Measurements from ENCODE around the gene KIF3B. TPM values are rescaled to one million over a fixed set of nuclear protein-coding genes. Genes with fewer than 3 reads are reported as not detected.
A peak's percentile ranks its signal among the peaks of the same experiment; 100 is the strongest.

Gene KIF3B
- total and polyA plus RNA-seq, 12 donors: 8.4 to 62.1 (median 28.6) TPM

DNA sequence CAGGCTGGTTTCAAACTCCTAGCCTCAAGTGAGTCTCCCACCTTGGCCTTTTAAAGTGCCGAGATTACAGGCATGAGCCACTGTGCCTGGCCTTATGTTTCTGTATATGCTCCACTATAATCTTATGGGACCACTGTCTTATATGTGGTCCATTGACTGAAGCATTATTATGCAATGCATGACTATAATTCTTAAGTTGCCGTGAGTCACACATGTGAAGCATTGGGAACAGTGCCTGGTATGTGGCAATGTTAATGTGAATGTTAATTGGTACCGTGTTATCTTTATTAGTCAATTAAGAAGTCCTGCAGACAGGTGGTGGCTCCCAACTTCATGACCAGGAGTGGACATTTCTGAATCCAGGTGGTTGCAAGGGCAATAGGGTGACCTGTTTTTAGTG lies 66.0 kb downstream of the KIF3B start:
- no peak for TF ChIP-seq POLR2A (IDR thresholded peaks at IDR 0.05)
- TF ChIP-seq, protein P1, sequence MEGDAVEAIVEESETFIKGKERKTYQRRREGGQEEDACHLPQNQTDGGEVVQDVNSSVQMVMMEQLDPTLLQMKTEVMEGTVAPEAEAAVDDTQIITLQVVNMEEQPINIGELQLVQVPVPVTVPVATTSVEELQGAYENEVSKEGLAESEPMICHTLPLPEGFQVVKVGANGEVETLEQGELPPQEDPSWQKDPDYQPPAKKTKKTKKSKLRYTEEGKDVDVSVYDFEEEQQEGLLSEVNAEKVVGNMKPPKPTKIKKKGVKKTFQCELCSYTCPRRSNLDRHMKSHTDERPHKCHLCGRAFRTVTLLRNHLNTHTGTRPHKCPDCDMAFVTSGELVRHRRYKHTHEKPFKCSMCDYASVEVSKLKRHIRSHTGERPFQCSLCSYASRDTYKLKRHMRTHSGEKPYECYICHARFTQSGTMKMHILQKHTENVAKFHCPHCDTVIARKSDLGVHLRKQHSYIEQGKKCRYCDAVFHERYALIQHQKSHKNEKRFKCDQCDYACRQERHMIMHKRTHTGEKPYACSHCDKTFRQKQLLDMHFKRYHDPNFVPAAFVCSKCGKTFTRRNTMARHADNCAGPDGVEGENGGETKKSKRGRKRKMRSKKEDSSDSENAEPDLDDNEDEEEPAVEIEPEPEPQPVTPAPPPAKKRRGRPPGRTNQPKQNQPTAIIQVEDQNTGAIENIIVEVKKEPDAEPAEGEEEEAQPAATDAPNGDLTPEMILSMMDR (IDR thresholded peaks at IDR 0.05): no peak
- peak in 2 of 7 donors; percentile 19 to 31 for DNase-seq
- H3K4me3 ChIP-seq: no peak overlapping the region
- H3K27me3 ChIP-seq: no peaks in the 10 kb centered on the region
- no peaks in the 10 kb centered on the region for H3K4me1 ChIP-seq (replicated peaks in 1 of 2)
- H3K36me3 ChIP-seq (replicated peaks in 1 of 2): no peaks in the 10 kb centered on the region
- intact Hi-C loops (cut with DNase I): no loop called here
- 57 to 67% (median 63%) methylated on average over 3 of the region's 3 CpGs for WGBS, 4 donors
- no peak overlapping the region for H3K27ac ChIP-seq
- no peaks in the 10 kb centered on the region for H3K9me3 ChIP-seq (replicated peaks in 1 of 3)

DNA sequence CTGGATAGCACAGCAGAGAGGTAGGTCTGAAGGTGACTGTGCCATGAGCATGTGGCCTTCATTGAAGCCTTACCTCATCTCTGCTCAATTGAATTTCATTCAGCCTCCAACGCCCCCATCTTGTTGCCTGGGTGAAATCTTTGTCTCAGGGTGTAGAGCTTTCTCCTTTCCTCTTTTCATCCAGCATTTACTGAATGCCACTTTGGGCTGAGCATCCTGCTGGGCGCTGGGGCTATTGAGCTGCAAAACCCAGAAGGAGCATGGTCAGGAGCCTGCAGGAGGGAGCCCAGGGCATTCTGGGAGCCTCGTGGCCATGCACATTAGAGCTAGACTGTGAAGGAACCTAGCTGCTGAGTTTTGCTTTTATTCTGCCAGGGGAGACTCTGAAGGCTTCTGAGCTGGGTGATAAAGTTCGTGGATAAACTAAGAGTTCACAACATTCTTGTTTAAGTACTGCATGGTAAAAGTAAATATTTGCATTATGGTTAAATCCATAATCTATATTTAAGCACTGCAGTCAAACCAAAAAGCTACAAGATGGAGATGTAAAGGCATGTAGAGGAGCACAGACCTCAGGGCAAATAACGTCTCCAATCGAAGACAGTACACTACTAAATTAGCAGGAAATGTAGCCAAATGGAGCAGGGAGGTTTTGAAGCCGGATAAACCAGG lies 67.5 kb downstream of the KIF3B start:
- Histone ChIP-seq H3K27ac (no peak overlapping the region), H3K27me3 (no peaks in the 10 kb centered on the region), H3K36me3 (replicated peaks in 1 of 2) (no peaks in the 10 kb centered on the region), H3K4me3 (no peak overlapping the region), H3K9me3 (replicated peaks in 1 of 3) (no peaks in the 10 kb centered on the region), H3K4me1 (replicated peaks in 1 of 2) (no peaks in the 10 kb centered on the region)
- WGBS, 4 donors: 64 to 69% (median 66%) methylated on average over 7 of the region's 7 CpGs
- TF ChIP-seq, protein P1 (IDR thresholded peaks at IDR 0.05): no peak
- no peak for TF ChIP-seq POLR2A (IDR thresholded peaks at IDR 0.05)
- intact Hi-C loops (cut with DNase I): no loop called here
- DNase-seq: no peak

DNA sequence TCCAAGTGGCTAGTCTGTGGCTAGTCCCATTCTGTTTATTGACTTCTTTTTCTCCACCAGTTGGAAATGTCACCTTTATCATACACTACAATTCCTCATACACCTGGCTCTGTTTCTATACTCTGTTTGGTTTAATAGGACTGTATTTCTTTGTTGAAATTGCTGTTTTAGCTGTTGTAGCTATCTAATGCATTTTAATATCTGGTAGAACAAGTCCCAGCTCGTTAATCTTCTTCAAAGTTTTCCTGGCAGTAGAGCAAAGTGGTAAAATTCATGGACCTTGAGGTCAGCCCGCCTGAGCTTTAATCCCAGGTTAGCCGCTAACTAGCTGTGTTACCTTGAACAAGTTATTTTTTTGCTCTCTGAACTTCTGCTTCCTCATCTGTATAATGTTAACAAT lies 70.8 kb downstream of the KIF3B start:
- Histone ChIP-seq H3K9me3 (replicated peaks in 1 of 3) (no peaks in the 10 kb centered on the region), H3K36me3 (replicated peaks in 1 of 2) (no peaks in the 10 kb centered on the region), H3K4me1 (replicated peaks in 1 of 2) (no peaks in the 10 kb centered on the region), H3K4me3 (no peak overlapping the region), H3K27ac (no peak overlapping the region), H3K27me3 (no peaks in the 10 kb centered on the region)
- WGBS, 4 donors: 80 to 87% (median 84%) methylated on average over 3 of the region's 3 CpGs
- no peak for TF ChIP-seq POLR2A (IDR thresholded peaks at IDR 0.05)
- TF ChIP-seq, protein P1 (IDR thresholded peaks at IDR 0.05): no peak
- intact Hi-C loops (cut with DNase I): no loop called here
- DNase-seq: no peak

DNA sequence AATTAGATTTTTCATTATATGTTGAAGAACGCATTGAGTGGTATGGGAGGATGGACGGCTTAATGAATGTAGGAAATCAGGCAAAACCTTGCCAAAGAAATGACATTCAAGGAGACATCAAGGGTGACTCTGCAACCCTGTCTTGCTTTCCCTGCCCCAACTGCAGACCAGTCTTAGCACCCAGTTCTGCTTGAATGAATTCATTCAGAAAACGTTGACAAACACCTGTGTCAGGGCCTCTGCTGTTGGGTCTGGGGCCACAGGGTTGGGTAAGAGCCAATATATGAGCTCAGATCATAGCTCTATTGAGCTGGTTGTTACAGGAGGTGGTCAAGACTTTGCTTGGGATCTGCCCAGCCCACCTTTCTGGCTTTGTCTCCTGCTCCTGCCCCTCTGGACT lies 73.0 kb downstream of the KIF3B start:
- intact Hi-C loops (cut with DNase I): no loop called here
- H3K27me3 ChIP-seq: no peaks in the 10 kb centered on the region
- H3K4me1 ChIP-seq (replicated peaks in 1 of 2): peaks cover 4 to 10% of the 10 kb centered on the region in 2 donors
- DNase-seq: no peak
- H3K4me3 ChIP-seq: no peak overlapping the region
- no peak for TF ChIP-seq POLR2A (IDR thresholded peaks at IDR 0.05)
- TF ChIP-seq, protein P1 (IDR thresholded peaks at IDR 0.05): no peak
- H3K36me3 ChIP-seq (replicated peaks in 1 of 2): no peaks in the 10 kb centered on the region
- no peak overlapping the region for H3K27ac ChIP-seq
- 85 to 100% (median 86%) methylated on average over 3 of the region's 3 CpGs for WGBS, 4 donors
- no peaks in the 10 kb centered on the region for H3K9me3 ChIP-seq (replicated peaks in 1 of 3)

Data from adrenal gland (tissue), 12 donors.